T-helper 1 cell treated with Interleukin-12 subunit alpha and Interleukin-12 subunit beta and Interleukin-4 antibody, amounts not matched to agents 30 ng/mL and 1 ng/mL, for 36 hours (primary cell): ENCODE measurements around the gene DOK7. TPM values are rescaled to one million over a fixed set of nuclear protein-coding genes. Genes with fewer than 3 reads are reported as not detected.

Source experiments
- intact Hi-C: fragments of 100-400 bp; cut with micrococcal nuclease; formaldehyde crosslinking; loops from one replicate; pipeline ENCODE4 v1.15.1; 2024
- total RNA-seq: library from RNA; stranded (reverse); gene quantifications from 2 replicates; pipeline ENCODE4 v1.2.3, GENCODE V29; 2022

The DOK7 gene
- total RNA-seq, 1 donor from 2014 or later, result not detected

GRCh38 chr4:3473181-3473950 is 10.3 kb downstream of the DOK7 start:
- intact Hi-C loops, result no loop called here

GRCh38 chr4:3473996-3474765 is 11.1 kb downstream of the DOK7 start:
- intact Hi-C loops, result no loop called here

GRCh38 chr4:3475041-3475712 is 12.1 kb downstream of the DOK7 start:
- intact Hi-C loops, result no loop called here

- intact Hi-C loops, result no loop called here
These were observed 12.7 kb downstream of the DOK7 start for GRCh38 chr4:3475713-3476260.

GRCh38 chr4:3476341-3476747 is 13.2 kb downstream of the DOK7 start:
- intact Hi-C loops, result no loop called here

GRCh38 chr4:3476936-3477749 is 14.0 kb downstream of the DOK7 start:
- intact Hi-C loops, result no loop called here

- intact Hi-C loops, result no loop called here
These were observed 14.8 kb downstream of the DOK7 start for GRCh38 chr4:3477750-3478430.

GRCh38 chr4:3478446-3479357 is 15.6 kb downstream of the DOK7 start:
- intact Hi-C loops, result no loop called here

GRCh38 chr4:3479358-3480101 is 16.4 kb downstream of the DOK7 start:
- intact Hi-C loops, result loop anchor here (1.0 to 2.0 kb wide), 4 partner anchors 37 to 373 kb away; no protein-coding TSS in a partner anchor

GRCh38 chr4:3480528-3481112 is 17.5 kb downstream of the DOK7 start:
- intact Hi-C loops, result loop anchor here (1.0 to 2.0 kb wide), 4 partner anchors 38 to 374 kb away; no protein-coding TSS in a partner anchor

GRCh38 chr4:3481113-3481531 is 18.0 kb downstream of the DOK7 start:
- intact Hi-C loops, result loop anchor here (2.0 kb wide), 2 partner anchors 38 to 288 kb away; no protein-coding TSS in a partner anchor

GRCh38 chr4:3481783-3482393 is 18.8 kb downstream of the DOK7 start:
- intact Hi-C loops, result loop anchor here (2.0 kb wide), 2 partner anchors 39 to 289 kb away; no protein-coding TSS in a partner anchor

GRCh38 chr4:3482707-3483106 is 19.6 kb downstream of the DOK7 start:
- intact Hi-C loops, result no loop called here

GRCh38 chr4:3483471-3483921 is 20.4 kb downstream of the DOK7 start:
- intact Hi-C loops, result no loop called here

- intact Hi-C loops, result no loop called here
These were observed 21.2 kb downstream of the DOK7 start for GRCh38 chr4:3484057-3484973.
